Right lobe of liver (tissue), 6 donors: Measurements from ENCODE around the gene CCDC88C. TPM values are rescaled to one million over a fixed set of nuclear protein-coding genes. Genes with fewer than 3 reads are reported as not detected.
A peak's percentile ranks its signal among the peaks of the same experiment; 100 is the strongest.

ENCODE experiments used
- ATAC-seq, 4 donors: fragments of 200-7000 bp; cut with Tn5 transposase; one replicate each; pipeline ENCODE4 v1.9.1; 2020; ENCODE audit warnings: mild to moderate bottlenecking in 4 of 4, moderate library complexity in 4 of 4
- DNase-seq, 3 donors: peaks; one replicate each; pipeline ENCODE4 v3.0.0-alpha.2; 2020
- H3K27ac ChIP-seq, 3 donors: fragments of 200-600 bp; one replicate each; pipeline ENCODE4 v1.8.0; 2022
- H3K27me3 ChIP-seq, 2 donors: fragments of 200-600 bp; one replicate each; pipeline ENCODE4 v1.8.0; 2022
- H3K36me3 ChIP-seq, 4 donors: fragments of 200-600 bp; sonication (generic) in 1 of 4; one replicate each; pipeline versions ENCODE4 v1.5.1 to v1.8.0; 2017 to 2022; ENCODE audit warnings: control low read depth in 1 of 4
- H3K4me1 ChIP-seq, 4 donors: fragments of 200-600 bp; sonication (generic) in 1 of 4; one replicate each; pipeline versions ENCODE4 v1.5.1 to v1.8.0; 2017 to 2022; ENCODE audit warnings: control low read depth in 1 of 4
- H3K4me3 ChIP-seq, 3 donors: fragments of 200-600 bp; one replicate each; pipeline ENCODE4 v1.8.0; 2022
- H3K9me3 ChIP-seq, 4 donors: fragments of 200-600 bp; sonication (generic) in 1 of 4; one replicate each; pipeline versions ENCODE4 v1.5.1 to v1.8.0; 2017 to 2022; ENCODE audit warnings: control low read depth in 1 of 4
- POLR2A ChIP-seq: fragments of 450-650 bp; IDR thresholded peaks from one replicate; pipeline ENCODE4 v1.6.1; 2017; ENCODE audit warnings: antibody characterized with exemption, mild to moderate bottlenecking
- WGBS: methylation state at CpG from one replicate; pipeline ENCODE4 v1.1.6; 2018; ENCODE audit warnings: low coverage, low lambda C conversion rate; ENCODE audit not compliant: insufficient coverage; ENCODE audit errors: missing lambda C conversion rate; 5-methylcytosine and 5-hydroxymethylcytosine counted together
- intact Hi-C, 2 donors: fragments of 100-400 bp; cut with DNase I; formaldehyde crosslinking; loops; one replicate each; pipeline versions ENCODE4 v1.11.2 to v1.14.1; 2022
- total RNA-seq, 6 experiments: library from RNA; depleted of rRNA in 2 of 6; stranded (reverse); fragments of >200 nt in 2 of 6; fragmentation: NEBNext Ultra II Directional in 3 of 6; extraction: Animal tissue kit (Norgen Biotek cat#: 25700) in 3 of 6; gene quantifications; one replicate each; pipeline versions ENCODE4 v1.1.0 to v1.2.4, GENCODE V29; 2016 to 2023
- TF ChIP-seq, protein P1 (sequence below), 4 donors: fragments of 200-600 bp in 3 of 4; fragments of 450-650 bp in 1 of 4; IDR thresholded peaks; one replicate each; pipeline versions ENCODE4 v1.5.1 to v1.8.0; 2016 to 2022; ENCODE audit warnings: antibody characterized with exemption in 4 of 4, mild to moderate bottlenecking in 2 of 4
- donor health status: DM: no; HTN: yes; CAD: no.
- donor health status: DM: no; HTN: no; CAD: no.
- donor health status: DM: no; HTN: no; CAD: no.
- donor health status: DM: no; HTN: yes; CAD: no.
- donor health status: DM: no; HTN: yes; CAD: no.

The CCDC88C gene
- total RNA-seq, 6 experiments from 2014 or later, result 1.2 to 5.7 (median 3.1) TPM

DNA sequence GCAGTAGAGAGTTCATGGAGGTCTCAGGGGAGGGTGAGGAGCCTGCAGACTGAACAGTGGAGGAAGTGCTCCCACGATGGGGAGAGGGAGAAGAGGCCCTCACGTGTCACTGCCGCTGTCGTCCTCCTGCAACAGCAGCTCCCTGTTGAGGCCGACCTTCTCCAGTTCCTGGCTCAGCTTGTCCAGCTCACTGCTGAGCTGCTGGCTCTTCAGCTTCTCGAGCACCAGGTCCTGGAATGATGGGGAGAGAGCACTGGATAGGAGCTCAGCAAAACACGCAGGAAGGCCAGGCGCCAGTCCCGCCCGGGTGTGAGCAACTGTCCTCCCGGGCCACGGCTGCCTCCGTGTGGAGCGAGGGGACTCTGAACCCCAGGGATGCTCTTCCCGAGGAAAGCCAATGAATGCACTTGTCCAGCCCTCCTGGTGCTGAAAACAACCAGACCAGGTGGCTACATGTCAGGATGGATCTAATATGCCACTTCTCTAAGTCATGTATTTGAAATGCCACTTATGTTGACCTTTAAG lies 107.8 kb downstream of the CCDC88C start:
- Histone ChIP-seq H3K4me3 (no peak overlapping the region), H3K27me3 (no peaks in the 10 kb centered on the region), H3K36me3 (peaks cover 0 to 6% (median 0%) of the 10 kb centered on the region in 4 donors), H3K4me1 (no peaks in the 10 kb centered on the region), H3K9me3 (no peaks in the 10 kb centered on the region), H3K27ac (no peak overlapping the region)
- TF ChIP-seq, protein P1, sequence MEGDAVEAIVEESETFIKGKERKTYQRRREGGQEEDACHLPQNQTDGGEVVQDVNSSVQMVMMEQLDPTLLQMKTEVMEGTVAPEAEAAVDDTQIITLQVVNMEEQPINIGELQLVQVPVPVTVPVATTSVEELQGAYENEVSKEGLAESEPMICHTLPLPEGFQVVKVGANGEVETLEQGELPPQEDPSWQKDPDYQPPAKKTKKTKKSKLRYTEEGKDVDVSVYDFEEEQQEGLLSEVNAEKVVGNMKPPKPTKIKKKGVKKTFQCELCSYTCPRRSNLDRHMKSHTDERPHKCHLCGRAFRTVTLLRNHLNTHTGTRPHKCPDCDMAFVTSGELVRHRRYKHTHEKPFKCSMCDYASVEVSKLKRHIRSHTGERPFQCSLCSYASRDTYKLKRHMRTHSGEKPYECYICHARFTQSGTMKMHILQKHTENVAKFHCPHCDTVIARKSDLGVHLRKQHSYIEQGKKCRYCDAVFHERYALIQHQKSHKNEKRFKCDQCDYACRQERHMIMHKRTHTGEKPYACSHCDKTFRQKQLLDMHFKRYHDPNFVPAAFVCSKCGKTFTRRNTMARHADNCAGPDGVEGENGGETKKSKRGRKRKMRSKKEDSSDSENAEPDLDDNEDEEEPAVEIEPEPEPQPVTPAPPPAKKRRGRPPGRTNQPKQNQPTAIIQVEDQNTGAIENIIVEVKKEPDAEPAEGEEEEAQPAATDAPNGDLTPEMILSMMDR (IDR thresholded peaks at IDR 0.05), result no peak
- TF ChIP-seq POLR2A, result no peak
- WGBS, result 25% methylated on average over 2 of the region's 15 CpGs
- DNase-seq (no peak), ATAC-seq (peak in 2 of 4 donors; percentile 19 to 27)
- intact Hi-C loops, result no loop called here

DNA sequence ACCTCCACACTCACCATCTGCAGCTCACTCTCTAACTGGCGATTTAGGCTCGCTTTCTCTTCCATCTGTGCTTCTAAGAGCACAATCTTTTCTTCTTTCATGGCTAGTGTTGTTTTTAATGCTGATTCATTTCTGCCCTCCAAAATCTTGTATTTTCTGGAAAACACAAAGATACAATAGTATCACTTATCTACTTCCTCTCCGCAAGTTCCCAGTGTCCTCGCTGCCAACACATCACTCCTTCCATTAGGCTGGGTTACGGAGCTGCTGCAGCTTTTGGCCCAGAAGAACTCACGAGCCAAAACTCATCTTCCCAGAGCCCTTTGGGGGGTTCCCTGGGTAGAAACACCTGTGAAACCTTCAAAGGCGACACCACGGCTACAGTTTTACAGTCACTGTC lies 109.3 kb downstream of the CCDC88C start:
- DNase-seq (no peak), ATAC-seq (peak in 1 of 4 donors; percentile 43)
- Histone ChIP-seq H3K4me1 (no peaks in the 10 kb centered on the region), H3K27ac (no peak overlapping the region), H3K9me3 (no peaks in the 10 kb centered on the region), H3K4me3 (no peak overlapping the region), H3K27me3 (no peaks in the 10 kb centered on the region), H3K36me3 (peaks cover 0 to 3% (median 0%) of the 10 kb centered on the region in 4 donors)
- 74% methylated on average over 8 of the region's 8 CpGs for WGBS
- intact Hi-C loops, result no loop called here
- TF ChIP-seq, protein P1 (IDR thresholded peaks at IDR 0.05), result no peak
- TF ChIP-seq POLR2A, result no peak

DNA sequence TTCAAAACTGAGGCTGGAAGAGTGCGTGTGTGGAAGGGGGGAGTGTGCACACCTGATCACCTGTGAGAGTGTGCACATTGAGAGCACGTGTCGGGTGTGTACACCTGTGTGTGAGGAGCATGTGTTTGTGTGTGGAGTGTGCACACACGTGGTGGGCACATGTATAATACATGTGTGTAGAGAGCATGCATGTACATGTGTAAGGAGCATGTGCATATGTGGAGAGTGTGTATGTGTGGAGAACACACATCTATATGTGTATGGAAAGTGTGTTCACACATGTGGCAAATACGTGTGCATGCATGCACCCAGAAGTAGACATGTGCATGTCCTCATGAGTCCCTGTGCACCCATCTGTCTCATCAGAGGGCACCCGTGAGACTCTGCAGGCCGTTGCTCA lies 110.0 kb downstream of the CCDC88C start:
- peaks cover 0 to 3% (median 0%) of the 10 kb centered on the region in 4 donors for H3K36me3 ChIP-seq
- TF ChIP-seq, protein P1 (IDR thresholded peaks at IDR 0.05), result no peak
- no peak for TF ChIP-seq POLR2A
- no peak for DNase-seq
- intact Hi-C loops, result no loop called here
- WGBS, result 80% methylated on average over 5 of the region's 7 CpGs
- no peaks in the 10 kb centered on the region for H3K4me1 ChIP-seq
- H3K27ac ChIP-seq, result no peak overlapping the region
- H3K4me3 ChIP-seq, result no peak overlapping the region
- no peaks in the 10 kb centered on the region for H3K9me3 ChIP-seq
- ATAC-seq, result no peak
- no peaks in the 10 kb centered on the region for H3K27me3 ChIP-seq

DNA sequence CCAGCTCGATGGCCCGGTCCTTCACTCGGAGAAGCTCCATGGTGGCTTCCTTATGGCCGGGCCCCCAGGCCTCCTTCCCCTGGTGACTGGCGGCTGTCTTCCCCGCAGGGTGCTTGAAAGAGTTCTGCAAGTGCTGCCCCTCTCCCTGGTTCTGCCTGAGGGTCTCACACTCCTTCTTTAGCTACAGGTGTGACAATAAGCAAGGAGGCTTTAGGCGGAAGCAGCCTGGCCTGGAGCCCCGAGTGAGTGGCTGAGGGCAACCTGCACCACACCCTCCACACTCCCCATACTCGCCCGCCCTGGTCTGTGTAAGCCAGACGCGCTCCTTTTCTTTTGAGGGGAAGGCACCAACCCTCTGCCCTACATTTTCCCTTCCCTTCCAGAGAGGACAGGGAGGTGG lies 110.6 kb downstream of the CCDC88C start:
- H3K9me3 ChIP-seq, result no peaks in the 10 kb centered on the region
- no peak for DNase-seq
- WGBS, result 80% methylated on average over 3 of the region's 12 CpGs
- ATAC-seq, result no peak
- H3K4me3 ChIP-seq, result no peak overlapping the region
- peaks cover 0 to 3% (median 0%) of the 10 kb centered on the region in 4 donors for H3K36me3 ChIP-seq
- intact Hi-C loops, result no loop called here
- H3K27ac ChIP-seq, result no peak overlapping the region
- H3K4me1 ChIP-seq, result no peaks in the 10 kb centered on the region
- TF ChIP-seq POLR2A, result no peak
- TF ChIP-seq, protein P1 (IDR thresholded peaks at IDR 0.05), result no peak
- H3K27me3 ChIP-seq, result no peaks in the 10 kb centered on the region
